Neural progenitor cell (in vitro differentiated cells): ENCODE measurements around the gene SGSM2. TPM values are rescaled to one million over a fixed set of nuclear protein-coding genes. Genes with fewer than 3 reads are reported as not detected.

Experiments used
- DNase-seq: peaks from one replicate; pipeline ENCODE4 v3.0.0-alpha.2; 2016; ENCODE audit warnings: low spot score
- H2AFZ ChIP-seq: fragments of 200-600 bp; sonication (generic); replicated peaks from 2 replicates; pipeline ENCODE4 v1.6.1; 2016; ENCODE audit warnings: antibody characterized with exemption
- H3F3A ChIP-seq: fragments of 200-600 bp; sonication (generic); 2 replicates; pipeline ENCODE4 v1.6.1; 2016; ENCODE audit warnings: antibody characterized with exemption, low read depth
- H3K27ac ChIP-seq: fragments of 200-600 bp; sonication (generic); 2 replicates; pipeline ENCODE4 v1.5.1; 2016; ENCODE audit warnings: mild to moderate bottlenecking
- H3K27me3 ChIP-seq: fragments of 200-600 bp; sonication (generic); 2 replicates; pipeline ENCODE4 v1.6.1; 2016; ENCODE audit warnings: mild to moderate bottlenecking, moderate library complexity
- H3K36me3 ChIP-seq: fragments of 200-600 bp; sonication (generic); 2 replicates; pipeline ENCODE4 v1.5.1; 2016
- H3K4me1 ChIP-seq: fragments of 200-600 bp; sonication (generic); 2 replicates; pipeline ENCODE4 v1.6.1; 2016; ENCODE audit warnings: mixed run types
- H3K4me2 ChIP-seq: fragments of 200-600 bp; sonication (generic); 2 replicates; pipeline ENCODE4 v1.6.1; 2016
- H3K4me3 ChIP-seq: fragments of 200-600 bp; sonication (generic); 2 replicates; pipeline ENCODE4 v1.5.1; 2016
- H3K79me2 ChIP-seq: fragments of 200-600 bp; sonication (generic); 2 replicates; pipeline ENCODE4 v1.6.1; 2016; ENCODE audit warnings: low read depth
- H3K9ac ChIP-seq: fragments of 200-600 bp; sonication (generic); 2 replicates; pipeline ENCODE4 v1.6.1; 2016
- H3K9me3 ChIP-seq: fragments of 200-600 bp; sonication (generic); 2 replicates; pipeline ENCODE4 v1.5.1; 2016; ENCODE audit warnings: low read depth
- H4K20me1 ChIP-seq: fragments of 200-600 bp; sonication (generic); 2 replicates; pipeline ENCODE4 v1.6.1; 2016; ENCODE audit warnings: low read depth
- H3K27ac Mint-ChIP-seq: 3 replicates; pipeline ENCODE4 v1.8.0; 2021; ENCODE audit warnings: mixed read lengths
- H3K27me3 Mint-ChIP-seq: 2 replicates; pipeline ENCODE4 v1.8.0; 2022; ENCODE audit warnings: low read depth, mild to moderate bottlenecking, inconsistent platforms, moderate library complexity, mixed read lengths; ENCODE audit not compliant: insufficient read depth
- H3K36me3 Mint-ChIP-seq: 3 replicates; pipeline ENCODE4 v1.8.0; 2021; ENCODE audit warnings: mixed read lengths
- H3K4me1 Mint-ChIP-seq: 3 replicates; pipeline ENCODE4 v1.8.0; 2021; ENCODE audit warnings: mixed read lengths
- H3K4me3 Mint-ChIP-seq: 3 replicates; pipeline ENCODE4 v1.8.0; 2021; ENCODE audit warnings: mild to moderate bottlenecking, moderate library complexity, mixed read lengths
- H3K9me3 Mint-ChIP-seq: 3 replicates; pipeline ENCODE4 v1.8.0; 2020; ENCODE audit warnings: mixed read lengths
- EZH2 ChIP-seq: fragments of 200-600 bp; sonication (generic); IDR thresholded peaks from 2 replicates; pipeline ENCODE4 v1.6.1; 2017; ENCODE audit warnings: antibody characterized with exemption, mild to moderate bottlenecking, moderate library complexity
- EZH2phosphoT487 ChIP-seq: fragments of 200-600 bp; sonication (generic); IDR thresholded peaks from 2 replicates; pipeline ENCODE4 v1.6.1; 2017; ENCODE audit warnings: antibody characterized with exemption
- total RNA-seq: library from RNA; depleted of rRNA; stranded (reverse); fragments of >200 nt; gene quantifications from 2 replicates; pipeline ENCODE4 v1.2.3, GENCODE V29; 2015; ENCODE audit warnings: low replicate concordance
- TF ChIP-seq, protein P1 (sequence below): fragments of 200-600 bp; sonication (generic); IDR thresholded peaks from 2 replicates; pipeline ENCODE4 v1.5.1; 2017; ENCODE audit warnings: antibody characterized with exemption, mild to moderate bottlenecking

SGSM2 gene
- total RNA-seq, 1 donor from 2014 or later, result 39.0 TPM

DNA sequence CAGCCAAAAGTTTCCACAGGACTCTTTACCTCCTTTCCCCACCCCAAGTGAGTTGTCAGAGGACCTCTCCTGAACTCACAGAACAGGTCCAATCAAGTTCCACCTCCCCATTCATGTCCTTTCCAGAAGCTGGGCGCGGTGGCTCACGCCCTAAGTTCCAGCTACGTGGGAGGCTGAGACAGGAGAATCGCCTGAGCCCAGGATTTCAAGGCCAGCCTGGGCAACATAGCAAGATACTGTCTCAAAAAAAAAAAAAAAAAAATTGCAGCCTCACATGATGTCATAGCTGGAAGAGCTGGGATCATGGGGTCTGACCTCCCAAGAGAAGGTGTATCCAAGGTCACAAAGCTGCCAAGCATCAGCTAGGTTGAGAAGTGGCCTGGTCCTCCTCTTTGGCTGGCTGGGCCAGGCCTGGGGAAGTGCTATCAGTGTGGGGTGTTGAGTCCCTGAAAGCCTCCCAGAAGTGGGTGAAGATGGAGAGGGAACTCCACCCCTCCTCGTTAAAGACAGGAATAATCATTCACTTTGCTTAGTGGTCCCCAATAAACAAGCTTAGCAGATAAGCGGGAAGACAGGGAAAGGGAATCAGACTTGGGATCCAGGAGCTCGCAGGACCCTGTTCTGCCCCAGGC is 69.1 kb downstream of the SGSM2 start:
- H3K4me1 Mint-ChIP-seq, result peaks cover 42% of the 10 kb centered on the region
- Histone ChIP-seq H3K9me3 (no peaks in the 10 kb centered on the region), H3K4me3 (no peak overlapping the region), H3K79me2 (no peaks in the 10 kb centered on the region), H4K20me1 (no peaks in the 10 kb centered on the region), H3K4me1 (peaks cover 5% of the 10 kb centered on the region), H3K27me3 (no peaks in the 10 kb centered on the region), H2AFZ (no peak overlapping the region), H3K4me2 (no peak overlapping the region), H3K36me3 (no peaks in the 10 kb centered on the region), H3K27ac (no peak overlapping the region), H3K9ac (no peak overlapping the region), H3F3A (peaks cover 16% of the 10 kb centered on the region)
- H3K27me3 Mint-ChIP-seq, result peaks cover 12% of the 10 kb centered on the region
- H3K9me3 Mint-ChIP-seq, result no peaks in the 10 kb centered on the region
- H3K27ac Mint-ChIP-seq, result no peak overlapping the region
- peak; percentile 1 for DNase-seq
- TF ChIP-seq EZH2phosphoT487, result no peak
- no peak for TF ChIP-seq EZH2
- TF ChIP-seq, protein P1, sequence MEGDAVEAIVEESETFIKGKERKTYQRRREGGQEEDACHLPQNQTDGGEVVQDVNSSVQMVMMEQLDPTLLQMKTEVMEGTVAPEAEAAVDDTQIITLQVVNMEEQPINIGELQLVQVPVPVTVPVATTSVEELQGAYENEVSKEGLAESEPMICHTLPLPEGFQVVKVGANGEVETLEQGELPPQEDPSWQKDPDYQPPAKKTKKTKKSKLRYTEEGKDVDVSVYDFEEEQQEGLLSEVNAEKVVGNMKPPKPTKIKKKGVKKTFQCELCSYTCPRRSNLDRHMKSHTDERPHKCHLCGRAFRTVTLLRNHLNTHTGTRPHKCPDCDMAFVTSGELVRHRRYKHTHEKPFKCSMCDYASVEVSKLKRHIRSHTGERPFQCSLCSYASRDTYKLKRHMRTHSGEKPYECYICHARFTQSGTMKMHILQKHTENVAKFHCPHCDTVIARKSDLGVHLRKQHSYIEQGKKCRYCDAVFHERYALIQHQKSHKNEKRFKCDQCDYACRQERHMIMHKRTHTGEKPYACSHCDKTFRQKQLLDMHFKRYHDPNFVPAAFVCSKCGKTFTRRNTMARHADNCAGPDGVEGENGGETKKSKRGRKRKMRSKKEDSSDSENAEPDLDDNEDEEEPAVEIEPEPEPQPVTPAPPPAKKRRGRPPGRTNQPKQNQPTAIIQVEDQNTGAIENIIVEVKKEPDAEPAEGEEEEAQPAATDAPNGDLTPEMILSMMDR, result no peak
- H3K4me3 Mint-ChIP-seq, result no peak overlapping the region
- peaks cover 8% of the 10 kb centered on the region for H3K36me3 Mint-ChIP-seq

DNA sequence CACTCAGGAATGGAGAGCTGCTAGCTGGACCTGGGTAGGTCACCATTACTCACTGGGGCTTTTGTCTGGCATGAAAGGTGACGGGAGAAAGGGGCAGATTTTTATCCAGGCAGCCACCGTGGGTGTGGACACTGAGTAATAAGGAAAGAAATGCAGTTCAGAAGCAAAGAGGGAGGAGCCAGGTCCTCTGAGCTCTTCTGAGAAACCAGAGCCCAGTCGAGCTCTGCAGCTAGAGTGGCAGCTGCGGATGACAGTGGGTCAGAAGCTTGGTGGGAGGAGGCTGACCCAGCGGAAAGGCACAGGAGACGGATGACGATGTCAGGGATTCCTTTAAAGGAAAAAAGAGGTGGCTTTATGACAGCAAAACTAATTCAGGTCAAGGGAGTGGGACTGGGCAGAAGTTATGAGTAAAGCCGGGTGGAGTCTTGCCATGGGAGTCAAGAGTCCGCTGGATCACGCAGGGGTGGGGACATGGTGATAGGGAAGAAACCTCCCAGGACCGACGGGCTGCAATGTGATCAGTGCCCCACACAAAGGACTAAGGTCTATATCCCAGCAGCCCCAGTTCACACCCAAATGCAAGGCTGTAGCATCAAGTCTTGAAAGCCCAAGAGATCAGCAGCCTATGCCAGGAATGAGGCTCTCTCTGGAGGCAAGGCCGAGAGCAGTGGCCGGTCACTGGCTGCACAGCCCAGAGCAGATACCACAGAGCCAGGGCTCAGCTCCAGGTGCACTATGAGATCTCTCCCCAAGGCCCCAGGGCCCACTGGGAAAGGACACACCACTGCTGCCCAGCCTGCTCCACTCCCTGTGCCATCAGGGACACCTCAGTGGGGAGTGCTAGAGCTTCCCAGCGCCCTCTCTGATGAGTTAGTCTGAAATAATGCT is 69.8 kb downstream of the SGSM2 start:
- H3K36me3 Mint-ChIP-seq, result peaks cover 8% of the 10 kb centered on the region
- no peak overlapping the region for H3K4me2 ChIP-seq
- no peak overlapping the region for H3K27ac ChIP-seq
- H3K4me1 ChIP-seq, result peaks cover 5% of the 10 kb centered on the region
- peaks cover 40% of the 10 kb centered on the region for H3K4me1 Mint-ChIP-seq
- no peak for DNase-seq
- H3K9me3 ChIP-seq, result no peaks in the 10 kb centered on the region
- H3K4me3 ChIP-seq, result no peak overlapping the region
- no peaks in the 10 kb centered on the region for H3K9me3 Mint-ChIP-seq
- no peaks in the 10 kb centered on the region for H3K36me3 ChIP-seq
- peaks cover 10% of the 10 kb centered on the region for H3K27me3 Mint-ChIP-seq
- peak overlapping the region; percentile 84 for H3K27ac Mint-ChIP-seq
- TF ChIP-seq EZH2, result no peak
- TF ChIP-seq, protein P1, result no peak
- peaks cover 12% of the 10 kb centered on the region for H3F3A ChIP-seq
- no peaks in the 10 kb centered on the region for H4K20me1 ChIP-seq
- no peaks in the 10 kb centered on the region for H3K79me2 ChIP-seq
- no peak overlapping the region for H2AFZ ChIP-seq
- H3K27me3 ChIP-seq, result no peaks in the 10 kb centered on the region
- H3K4me3 Mint-ChIP-seq, result peak overlapping the region; percentile 3
- H3K9ac ChIP-seq, result no peak overlapping the region

DNA sequence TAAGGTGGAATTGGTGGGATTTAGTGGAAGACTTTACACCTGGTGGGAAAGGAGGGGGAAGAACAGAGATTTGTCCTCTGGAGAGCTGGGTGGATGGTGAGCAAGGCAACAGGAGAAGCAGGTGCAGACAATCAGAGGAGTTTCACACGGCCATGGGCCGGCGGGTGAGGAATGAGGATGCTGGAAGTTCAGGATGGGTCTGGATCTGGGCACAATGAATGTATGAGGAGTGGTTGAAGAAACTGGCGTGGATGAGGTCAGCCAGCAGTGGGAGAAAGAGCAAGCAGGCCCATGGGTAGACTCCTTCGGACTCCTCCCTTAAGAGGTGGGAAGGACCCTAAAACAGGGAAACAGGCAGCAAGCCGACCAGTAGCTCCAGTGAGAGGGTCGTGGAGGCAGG is 73.7 kb downstream of the SGSM2 start:
- no peaks in the 10 kb centered on the region for H3K9me3 Mint-ChIP-seq
- peaks cover 6% of the 10 kb centered on the region for H3K79me2 ChIP-seq
- no peak overlapping the region for H2AFZ ChIP-seq
- H3F3A ChIP-seq, result peaks cover 4% of the 10 kb centered on the region
- H3K4me1 ChIP-seq, result no peaks in the 10 kb centered on the region
- no peak overlapping the region for H3K4me3 ChIP-seq
- no peak overlapping the region for H3K4me2 ChIP-seq
- no peak overlapping the region for H3K27ac ChIP-seq
- no peaks in the 10 kb centered on the region for H3K27me3 ChIP-seq
- H3K9ac ChIP-seq, result no peak overlapping the region
- H3K27ac Mint-ChIP-seq, result peak overlapping the region; percentile 26
- peaks cover 23% of the 10 kb centered on the region for H3K4me1 Mint-ChIP-seq
- H3K27me3 Mint-ChIP-seq, result peaks cover 8% of the 10 kb centered on the region
- no peak overlapping the region for H3K4me3 Mint-ChIP-seq
- H3K36me3 Mint-ChIP-seq, result peaks cover 18% of the 10 kb centered on the region
- no peaks in the 10 kb centered on the region for H3K9me3 ChIP-seq
- DNase-seq, result no peak
- no peak for TF ChIP-seq EZH2
- TF ChIP-seq, protein P1, result no peak
- no peak for TF ChIP-seq EZH2phosphoT487
- H3K36me3 ChIP-seq, result no peaks in the 10 kb centered on the region
- H4K20me1 ChIP-seq, result peaks cover 3% of the 10 kb centered on the region
